Hematopoietic multipotent progenitor cell (in vitro differentiated cells): Measurements from ENCODE around the gene ENTPD7. TPM values are rescaled to one million over a fixed set of nuclear protein-coding genes. Genes with fewer than 3 reads are reported as not detected.

Experiments
- DNase-seq, 3 donors: peaks; one replicate each; pipeline ENCODE4 v3.0.0-alpha.2; 2011 to 2015; ENCODE audit warnings: low read depth in 2 of 3, low spot score in 2 of 3
- total RNA-seq: library from RNA; depleted of rRNA; stranded (reverse); fragments of >200 nt; gene quantifications from one replicate; pipeline ENCODE4 v1.2.3, GENCODE V29; 2012

ENTPD7 gene
- total RNA-seq, 1 donor = 9.2 TPM

DNA sequence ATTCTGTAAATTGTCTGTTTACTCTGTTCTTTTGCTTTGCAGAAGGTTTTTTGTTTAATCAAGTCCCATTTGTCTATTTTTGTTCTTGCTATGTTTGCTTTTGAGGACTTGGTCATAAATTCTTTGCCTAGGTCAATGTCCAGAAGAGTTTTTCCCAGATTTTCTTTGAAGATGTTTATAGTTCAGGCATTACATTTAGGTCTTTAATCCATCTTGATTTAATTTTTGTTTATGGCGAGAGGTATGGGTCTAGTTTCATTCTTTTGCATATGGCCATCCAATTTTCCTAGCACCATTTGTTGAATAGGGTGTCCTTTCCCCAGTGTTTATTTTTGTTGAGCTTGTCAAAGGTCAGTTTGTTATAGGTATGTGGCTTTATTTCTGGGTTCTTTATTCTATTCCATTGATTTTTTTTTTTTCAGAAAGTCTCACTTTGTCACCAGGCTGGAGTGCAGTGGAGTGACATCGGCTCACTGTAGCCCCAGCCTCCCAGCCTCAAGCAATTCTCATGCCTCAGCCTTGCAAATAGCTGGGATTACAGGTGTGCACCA, 11.6 kb upstream of the ENTPD7 start:
- no peak for DNase-seq

DNA sequence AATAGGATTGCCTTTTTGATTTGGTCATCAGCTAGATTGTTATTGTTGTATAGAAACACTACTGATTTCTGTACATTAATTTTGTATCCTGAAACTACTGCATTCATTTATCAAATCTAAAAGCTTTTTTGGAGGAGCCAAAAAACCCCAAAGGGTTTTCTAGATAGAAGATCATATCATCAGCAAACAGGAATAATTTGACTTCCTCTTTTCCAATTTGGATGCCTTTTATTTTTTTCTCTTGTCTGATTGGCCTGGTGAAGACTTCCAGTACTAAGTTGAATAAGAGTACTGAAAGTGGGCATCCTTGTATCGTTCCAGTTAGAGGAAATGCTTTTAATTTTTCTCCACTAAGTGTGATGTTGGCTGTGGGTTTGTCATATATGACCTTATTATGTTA, 10.6 kb upstream of the ENTPD7 start:
- DNase-seq = peak in 1 of 3 donors; percentile 16

DNA sequence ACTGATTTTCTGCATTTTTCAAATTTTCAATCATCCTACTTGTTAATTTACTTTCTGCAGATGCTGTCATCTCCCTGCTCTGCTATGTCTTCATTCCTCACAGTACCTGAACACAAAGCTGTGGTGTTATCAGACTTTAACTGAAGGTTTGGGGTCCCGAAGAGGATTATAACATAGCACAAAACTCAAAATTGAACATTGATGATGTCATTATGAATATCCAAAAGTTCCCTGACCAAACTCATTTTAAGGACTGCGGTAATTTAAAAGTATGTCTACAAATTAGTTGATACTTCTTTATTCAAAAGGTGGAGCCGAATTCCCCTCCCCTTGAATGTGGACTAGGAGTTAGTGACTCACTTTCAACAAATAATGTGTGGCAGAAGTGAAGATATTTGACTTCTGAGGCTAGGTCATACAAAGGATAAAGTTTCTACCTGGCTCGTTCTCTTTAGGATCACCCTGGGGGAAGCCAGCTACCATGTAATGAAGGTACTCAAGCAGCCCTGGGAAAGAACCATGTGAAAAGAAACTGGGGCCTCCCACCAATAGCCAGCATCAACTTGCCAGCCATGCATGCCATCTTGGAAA, 6.4 kb upstream of the ENTPD7 start:
- DNase-seq = no peak

DNA sequence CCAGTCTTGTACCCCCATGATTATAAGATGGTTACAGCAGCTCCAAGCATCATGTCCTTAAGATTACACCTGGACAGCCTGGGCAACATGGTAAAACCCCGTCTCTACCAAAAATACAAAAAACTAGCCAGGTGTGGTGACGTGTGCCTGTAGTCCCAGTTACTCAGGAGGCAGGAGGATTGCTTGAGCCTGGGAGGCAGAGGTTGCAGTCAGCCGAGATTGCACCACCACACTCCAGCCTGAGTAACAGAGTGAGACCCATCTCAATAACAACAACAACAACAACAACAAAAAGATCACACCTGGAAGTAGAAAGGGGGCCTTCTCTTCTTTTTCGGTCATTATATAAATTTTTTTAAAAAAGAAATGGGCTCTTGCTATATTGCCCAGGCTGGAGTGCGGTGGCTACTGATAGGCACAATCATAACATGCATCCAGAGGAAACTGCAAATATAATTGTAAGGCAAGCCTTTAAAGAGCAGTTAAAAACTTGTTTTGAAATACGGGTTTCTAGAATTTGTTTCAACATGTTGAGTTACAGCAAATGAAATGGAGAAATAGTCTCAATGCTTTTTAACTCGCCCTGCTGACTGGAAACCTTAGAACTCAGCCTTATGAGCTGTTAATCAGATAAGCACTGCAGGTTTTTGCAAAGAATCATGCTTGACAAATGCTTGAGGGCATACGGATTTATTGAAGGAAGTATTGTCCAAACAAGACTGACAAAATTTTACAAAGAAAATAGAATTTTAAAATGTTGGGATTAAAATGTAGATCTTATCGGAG, 4.7 kb upstream of the ENTPD7 start:
- no peak for DNase-seq

DNA sequence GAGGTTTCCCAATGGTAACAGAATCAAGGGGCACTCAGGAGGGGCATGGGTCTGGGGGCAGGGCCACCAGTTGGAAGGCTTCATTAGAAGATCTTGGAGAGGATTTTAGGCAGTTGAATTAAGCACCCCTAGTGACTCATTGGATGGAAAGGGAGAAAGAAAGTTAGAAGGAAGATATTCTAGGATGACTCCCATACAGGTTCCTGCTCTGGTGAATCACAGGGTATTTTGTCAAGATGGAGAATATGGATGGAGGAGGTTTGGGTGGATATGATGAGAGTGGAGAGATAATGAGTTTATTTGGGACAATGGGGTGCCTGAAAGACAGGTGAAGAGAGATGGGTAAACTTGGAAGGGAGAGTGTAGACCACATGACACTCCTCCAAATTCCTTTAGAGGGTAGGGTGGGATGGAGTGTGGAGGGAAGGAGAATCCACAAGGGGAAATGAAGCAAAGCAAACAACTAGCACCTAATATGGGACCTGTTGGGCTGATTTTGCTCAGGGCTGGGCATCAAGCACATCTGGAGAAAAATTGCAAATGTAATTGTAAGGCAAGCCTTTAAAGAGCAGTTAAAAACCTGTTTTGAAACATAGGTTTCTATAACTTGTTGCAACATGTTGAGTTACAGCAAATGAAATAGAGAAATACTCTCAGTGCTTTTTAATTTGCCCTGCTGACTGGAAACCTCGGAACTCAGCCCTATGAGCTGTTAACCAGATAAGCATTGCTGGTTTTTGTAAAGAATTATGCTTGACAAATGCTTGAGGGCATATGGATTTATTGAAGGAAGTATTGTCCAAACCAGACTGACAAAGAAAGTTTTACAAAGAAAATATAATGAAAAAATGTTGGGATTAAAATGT, 2.9 kb upstream of the ENTPD7 start:
- no peak for DNase-seq

DNA sequence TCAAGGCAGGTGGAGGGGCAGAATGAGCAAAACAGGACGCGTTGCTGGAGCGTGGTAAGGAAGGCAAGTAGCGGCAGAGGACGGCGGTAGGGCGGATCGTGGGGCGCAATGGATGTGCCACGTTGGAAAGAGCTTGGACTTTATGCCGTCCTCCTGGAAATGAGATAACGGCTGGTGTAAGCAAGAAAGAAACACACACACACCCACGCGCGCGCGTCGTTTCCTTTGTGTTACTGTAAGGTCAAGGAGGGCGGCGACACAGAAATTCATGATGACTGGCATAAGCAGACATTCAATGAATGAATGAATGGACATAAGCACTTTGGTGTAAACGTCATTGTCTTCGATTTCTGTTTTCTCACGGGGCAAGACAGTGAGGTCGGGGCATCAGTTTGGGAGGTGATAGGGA, 683 bp upstream of the ENTPD7 start:
- DNase-seq = peak in 1 of 3 donors; percentile 14

DNA sequence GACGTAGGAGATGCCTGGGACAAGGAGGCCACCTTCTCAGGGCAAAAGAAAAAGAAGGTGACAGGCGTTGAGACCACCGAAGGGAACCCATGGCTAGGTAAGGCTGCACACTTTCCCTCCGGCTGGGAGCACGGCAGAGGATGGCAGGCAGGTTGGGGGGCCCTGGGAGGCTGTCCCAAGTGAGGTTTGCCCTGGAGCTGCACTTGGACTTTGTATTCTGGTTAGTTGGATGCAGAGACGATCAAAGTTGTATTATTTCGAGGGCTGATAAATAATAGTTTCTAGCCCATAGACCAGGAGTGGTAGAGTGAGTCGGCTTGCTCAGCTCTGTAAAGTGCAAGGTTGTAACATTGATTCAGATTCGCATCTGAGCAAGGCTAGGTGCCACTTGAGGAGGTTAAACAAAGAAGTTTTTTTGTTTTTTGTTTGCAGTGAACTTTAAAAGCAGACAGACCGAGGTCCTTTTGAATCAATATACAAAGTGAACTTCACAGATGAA, 608 bp downstream of the ENTPD7 start:
- DNase-seq = no peak

DNA sequence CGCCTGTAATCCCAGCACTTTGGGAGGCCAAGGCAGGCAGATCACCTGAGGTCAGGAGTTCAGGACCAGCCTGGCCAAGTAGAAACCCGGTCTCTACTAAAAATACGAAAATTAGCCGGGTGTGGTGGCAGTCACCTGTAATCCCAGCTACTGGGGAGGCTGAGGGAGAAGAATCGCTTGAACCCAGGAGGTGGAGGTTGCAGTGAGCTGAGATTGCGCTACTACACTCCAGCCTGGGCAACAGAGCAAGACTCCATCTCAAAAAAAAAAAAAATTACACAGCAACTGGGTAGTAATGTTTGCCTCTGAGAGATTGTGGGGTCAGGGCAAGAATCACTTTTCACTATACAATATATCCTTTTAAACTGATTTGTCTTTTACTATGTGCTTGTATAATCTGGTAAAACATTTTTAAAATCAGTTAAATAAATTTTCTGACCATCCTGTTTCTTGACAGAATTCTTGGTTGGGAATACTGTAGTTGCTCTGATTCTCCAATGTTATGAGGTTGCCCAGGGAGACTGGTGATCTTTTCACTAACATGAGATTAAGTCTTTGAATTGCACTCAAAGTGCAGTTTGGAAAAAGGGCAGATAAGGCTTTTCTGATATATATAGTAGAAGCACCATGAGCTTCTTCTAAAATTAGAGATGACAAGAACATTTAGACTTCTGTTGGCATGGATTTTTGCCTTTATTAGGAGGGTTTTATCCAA, 1.5 kb downstream of the ENTPD7 start:
- DNase-seq = no peak

DNA sequence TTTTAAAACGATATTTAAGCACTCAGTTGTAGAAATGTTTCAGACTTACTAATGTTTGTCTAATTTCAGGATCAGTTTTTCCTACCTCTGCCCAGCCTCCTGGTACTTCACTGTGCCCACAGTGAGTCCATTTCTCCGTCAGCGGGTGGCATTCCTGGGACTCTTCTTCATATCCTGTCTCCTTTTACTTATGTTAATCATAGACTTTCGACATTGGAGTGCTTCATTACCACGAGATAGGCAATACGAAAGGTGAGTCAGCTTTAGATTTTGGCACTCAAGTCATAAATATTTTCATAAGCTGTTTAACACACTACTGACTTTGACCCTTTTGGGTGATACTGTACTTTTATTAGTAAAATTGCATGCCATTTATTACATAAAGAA, 2.1 kb downstream of the ENTPD7 start:
- DNase-seq = no peak

GRCh38 chr10:99665304-99665703, 6.0 kb downstream of the ENTPD7 start:
- no peak for DNase-seq

DNA sequence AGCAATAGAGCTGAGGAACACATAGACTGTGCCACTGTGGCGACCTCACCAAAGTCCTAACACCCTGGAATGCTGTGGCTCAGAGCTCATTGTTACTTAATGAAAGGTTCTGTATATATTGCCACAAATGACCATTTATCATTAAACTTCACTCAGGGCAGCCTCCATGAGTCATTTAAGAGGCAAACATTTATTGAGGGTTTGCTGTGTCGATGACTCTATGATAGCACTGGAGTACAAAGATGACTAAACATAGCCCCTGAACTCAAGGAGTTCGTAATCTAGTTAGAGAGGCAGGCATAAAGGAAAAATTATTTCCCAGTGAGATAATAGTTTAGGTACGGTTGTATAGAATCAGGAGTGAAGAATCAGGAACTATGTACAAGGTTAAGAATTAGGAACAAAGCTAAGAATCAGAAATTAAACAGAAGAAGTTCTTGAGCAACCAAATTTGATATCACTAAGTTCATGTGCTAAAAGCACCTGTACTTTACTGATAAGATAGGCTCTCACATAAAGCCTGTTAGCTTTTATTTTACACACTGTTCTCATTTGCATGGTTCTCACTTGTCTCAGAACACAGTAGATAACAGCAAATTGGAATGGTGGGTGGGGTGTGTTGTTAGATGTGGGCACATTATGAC, 7.9 kb downstream of the ENTPD7 start:
- DNase-seq = no peak

GRCh38 chr10:99671386-99671785, 12.1 kb downstream of the ENTPD7 start:
- no peak for DNase-seq

- DNase-seq = no peak
These were observed 13.6 kb downstream of the ENTPD7 start for GRCh38 chr10:99672884-99673283.

- no peak for DNase-seq
These were observed 14.2 kb downstream of the ENTPD7 start for GRCh38 chr10:99673492-99673891.

GRCh38 chr10:99674762-99675161, 15.5 kb downstream of the ENTPD7 start:
- peak in 1 of 3 donors; percentile 23 for DNase-seq

GRCh38 chr10:99676426-99676825, 17.1 kb downstream of the ENTPD7 start:
- DNase-seq = no peak

DNA sequence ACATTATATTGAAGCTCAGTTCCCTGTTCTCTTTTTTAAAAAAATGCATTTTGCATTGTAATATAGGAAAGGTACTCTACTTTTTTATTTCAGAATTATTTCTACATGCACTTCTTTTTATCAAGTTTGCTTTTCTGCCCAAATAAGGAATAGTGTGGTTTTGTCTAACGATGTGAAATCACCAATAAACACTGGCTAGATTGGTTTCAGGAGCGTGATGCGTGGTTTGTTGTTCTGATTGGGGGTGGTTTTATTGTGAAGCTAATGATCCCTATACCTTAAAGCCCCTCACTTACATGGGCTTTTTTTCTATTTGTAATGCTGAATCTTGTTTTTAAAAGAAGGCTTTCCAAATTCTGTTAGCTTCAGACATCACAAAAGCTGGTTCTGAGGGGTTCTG, 17.6 kb downstream of the ENTPD7 start:
- no peak for DNase-seq

GRCh38 chr10:99678921-99679320, 19.6 kb downstream of the ENTPD7 start:
- no peak for DNase-seq

DNA sequence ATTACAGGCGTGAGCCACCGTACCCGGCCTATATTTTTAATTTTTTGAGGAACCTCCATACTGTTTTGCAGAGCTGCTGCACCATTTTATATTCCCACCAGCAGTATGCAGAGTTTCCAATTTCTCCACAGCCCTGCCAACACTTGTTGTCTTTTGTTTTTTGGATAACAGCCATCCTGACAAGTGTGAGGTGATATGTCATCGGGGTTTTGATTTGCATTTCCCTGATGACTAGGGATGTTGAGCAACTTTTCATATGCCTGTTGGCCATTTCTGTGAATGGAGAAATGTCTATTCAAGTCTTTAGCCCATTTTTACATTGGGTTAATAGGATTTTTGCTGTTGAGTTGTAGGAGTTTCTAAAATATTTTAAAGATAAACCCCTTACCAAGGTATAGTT, 22.2 kb downstream of the ENTPD7 start:
- DNase-seq = no peak

GRCh38 chr10:99682032-99682431, 22.7 kb downstream of the ENTPD7 start:
- no peak for DNase-seq
